GM19025 (cell line): Measurements from ENCODE around the gene NKAIN4.

Source experiments
- ATAC-seq: cut with Tn5 transposase; IDR thresholded peaks from one replicate; pipeline ENCODE4 v1.9.1; 2021; ENCODE audit warnings: mild to moderate bottlenecking, low read depth, moderate library complexity; ENCODE audit not compliant: unreplicated experiment

The NKAIN4 gene

GRCh38 chr20:63198606-63199005, 55.7 kb downstream of the NKAIN4 start:
- ATAC-seq, result no peak

DNA sequence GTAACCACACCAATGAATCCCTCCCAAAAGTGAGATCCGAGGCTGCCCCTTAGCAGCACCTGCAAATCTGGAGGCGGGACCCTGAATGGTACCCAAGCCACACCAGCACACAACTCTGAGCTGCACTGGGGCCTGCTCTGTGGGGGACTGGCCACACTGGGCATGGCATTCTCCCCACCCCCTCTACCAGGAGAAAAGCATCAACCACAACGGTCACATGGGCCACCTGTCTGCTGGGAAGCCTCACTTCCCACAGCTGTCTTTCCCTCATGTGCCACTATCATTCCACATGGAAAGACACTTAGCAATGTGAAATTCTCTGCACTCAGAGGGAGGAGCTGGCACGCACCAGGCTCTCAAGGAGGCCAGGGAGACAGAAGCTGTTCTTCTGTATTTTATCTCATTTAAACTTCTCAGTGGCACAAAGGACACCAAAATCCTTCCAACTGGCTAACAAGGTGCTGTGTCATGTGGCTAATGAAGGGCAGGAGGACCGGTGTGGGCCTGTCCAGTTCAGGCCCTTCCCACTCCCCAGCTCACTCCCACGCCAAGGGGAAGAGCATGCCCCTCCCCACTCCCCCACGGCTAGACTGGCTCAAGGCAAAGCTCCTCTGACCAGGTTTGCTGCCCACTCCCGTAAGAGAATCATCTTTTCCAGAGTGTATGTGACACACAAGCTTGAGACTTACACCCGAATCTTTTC, 57.3 kb downstream of the NKAIN4 start:
- ATAC-seq, result no peak

DNA sequence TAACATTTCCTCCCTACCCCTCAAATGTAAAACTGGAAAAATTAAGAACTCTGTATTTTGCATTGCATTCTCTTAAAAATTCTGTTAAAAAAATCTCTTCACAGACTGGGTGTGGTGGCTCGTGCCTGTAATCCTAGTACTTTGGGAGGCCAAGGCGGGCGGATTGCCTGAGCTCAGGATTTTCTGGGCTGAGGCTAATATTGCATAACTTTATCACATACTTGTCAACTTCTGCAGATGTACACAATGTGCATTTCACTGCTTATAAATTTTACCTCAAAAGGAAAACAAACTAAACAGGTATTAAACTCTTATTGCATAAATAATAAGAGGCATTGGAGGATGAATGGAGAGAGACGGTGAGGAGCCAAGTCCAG, 59.5 kb downstream of the NKAIN4 start:
- ATAC-seq, result no peak

GRCh38 chr20:63194007-63194796, 60.1 kb downstream of the NKAIN4 start:
- ATAC-seq, result no peak

GRCh38 chr20:63192721-63193120, 61.5 kb downstream of the NKAIN4 start:
- no peak for ATAC-seq

- ATAC-seq, result no peak
Observed at GRCh38 chr20:63191400-63191799, 62.9 kb downstream of the NKAIN4 start.

GRCh38 chr20:63190828-63191227, 63.4 kb downstream of the NKAIN4 start:
- no peak for ATAC-seq
